ENCODE results near the gene UBR7.

GRCh38 chr14:93173943-93174395 lies 33.1 kb upstream of the UBR7 start:
- TF ChIP-seq CTCF (IDR thresholded peaks at IDR 0.05): no peak
- no peak for TF ChIP-seq POLR2AphosphoS5 (IDR thresholded peaks at IDR 0.05)
- TF ChIP-seq POLR2A (IDR thresholded peaks at IDR 0.05): no peak
